Endodermal cell (in vitro differentiated cells): ENCODE results near the gene ESR1. TPM values are rescaled to one million over a fixed set of nuclear protein-coding genes. Genes with fewer than 3 reads are reported as not detected.

Source experiments
- DNase-seq: peaks from one replicate; pipeline ENCODE4 v3.0.0-alpha.2; 2017
- H3K27ac ChIP-seq: 2 replicates; pipeline ENCODE4 v1.5.1; 2013; ENCODE audit warnings: mild to moderate bottlenecking, low read depth, low read length, moderate library complexity
- H3K27me3 ChIP-seq: 2 replicates; pipeline ENCODE4 v1.6.1; 2013; ENCODE audit warnings: mild to moderate bottlenecking, low read length, moderate library complexity; ENCODE audit not compliant: insufficient read depth, control insufficient read depth, poor library complexity, severe bottlenecking
- H3K36me3 ChIP-seq: 2 replicates; pipeline ENCODE4 v1.7.0; 2013; ENCODE audit warnings: mild to moderate bottlenecking, low read length, moderate library complexity; ENCODE audit not compliant: control insufficient read depth, insufficient read depth
- H3K4me1 ChIP-seq: one replicate; pipeline ENCODE4 v1.7.0; 2013; ENCODE audit warnings: low read length; ENCODE audit not compliant: control insufficient read depth, insufficient read depth
- H3K4me3 ChIP-seq: 2 replicates; pipeline ENCODE4 v1.5.1; 2013; ENCODE audit warnings: mild to moderate bottlenecking, low read length, moderate library complexity
- H3K9ac ChIP-seq: 2 replicates; pipeline ENCODE4 v1.6.1; 2013; ENCODE audit warnings: mild to moderate bottlenecking, low read length, moderate library complexity; ENCODE audit not compliant: poor library complexity, severe bottlenecking; ENCODE audit errors: extremely low read depth
- H3K9me3 ChIP-seq: 2 replicates; pipeline ENCODE4 v1.6.1; 2013; ENCODE audit warnings: mild to moderate bottlenecking, low read length, moderate library complexity; ENCODE audit not compliant: control insufficient read depth
- H3K27ac Mint-ChIP-seq: 2 replicates; pipeline ENCODE4 v1.8.0; 2020; ENCODE audit warnings: mixed read lengths
- H3K27me3 Mint-ChIP-seq: 2 replicates; pipeline ENCODE4 v1.8.0; 2021; ENCODE audit warnings: mild to moderate bottlenecking, mixed read lengths; ENCODE audit not compliant: insufficient read depth
- H3K36me3 Mint-ChIP-seq: 2 replicates; pipeline ENCODE4 v1.8.0; 2020; ENCODE audit warnings: low read depth, mixed read lengths
- H3K4me1 Mint-ChIP-seq: 2 replicates; pipeline ENCODE4 v1.8.0; 2020; ENCODE audit warnings: mixed read lengths
- H3K4me3 Mint-ChIP-seq: 2 replicates; pipeline ENCODE4 v1.8.0; 2020; ENCODE audit warnings: mild to moderate bottlenecking, moderate library complexity, mixed read lengths
- H3K9me3 Mint-ChIP-seq: 2 replicates; pipeline ENCODE4 v1.8.0; 2020; ENCODE audit warnings: mild to moderate bottlenecking, mixed read lengths
- WGBS, 2 experiments: methylation state at CpG; one replicate each; pipeline versions ENCODE4 v1.1.5 to v1.1.7; 2013; ENCODE audit warnings: missing lambda C conversion rate in 2 of 2, mixed read lengths in 1 of 2; ENCODE audit not compliant: insufficient coverage in 1 of 2, insufficient read length in 1 of 2; 5-methylcytosine and 5-hydroxymethylcytosine counted together
- total RNA-seq, 2 donors: library from RNA; stranded (reverse); fragmentation: NEBNext Ultra II Directional in 1 of 2; extraction: Animal tissue kit (Norgen Biotek cat#: 25700) in 1 of 2; gene quantifications; 2 replicates in 1 of 2; 3 replicates in 1 of 2; pipeline ENCODE4 v1.2.1, GENCODE V29; 2021
- TF ChIP-seq, protein P1 (sequence below): fragments of 200-600 bp; sonication (generic); conservative IDR thresholded peaks from 2 replicates; pipeline ENCODE4 v1.5.0; 2021; ENCODE audit warnings: antibody characterized with exemption, mild to moderate bottlenecking

Gene ESR1
- total RNA-seq, 2 donors from 2014 or later: not detected

DNA sequence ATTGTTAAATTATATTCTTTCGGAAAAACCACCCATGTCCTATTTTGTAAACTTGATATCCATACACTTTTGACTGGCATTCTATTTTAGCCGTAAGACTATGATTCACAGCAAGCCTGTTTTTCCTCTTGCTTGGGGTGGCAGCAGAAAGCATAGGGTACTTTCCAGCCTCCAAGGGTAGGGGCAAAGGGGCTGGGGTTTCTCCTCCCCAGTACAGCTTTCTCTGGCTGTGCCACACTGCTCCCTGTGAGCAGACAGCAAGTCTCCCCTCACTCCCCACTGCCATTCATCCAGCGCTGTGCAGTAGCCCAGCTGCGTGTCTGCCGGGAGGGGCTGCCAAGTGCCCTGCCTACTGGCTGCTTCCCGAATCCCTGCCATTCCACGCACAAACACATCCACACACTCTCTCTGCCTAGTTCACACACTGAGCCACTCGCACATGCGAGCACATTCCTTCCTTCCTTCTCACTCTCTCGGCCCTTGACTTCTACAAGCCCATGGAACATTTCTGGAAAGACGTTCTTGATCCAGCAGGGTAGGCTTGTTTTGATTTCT, 2.1 kb upstream of the ESR1 start:
- peak; percentile 49 for DNase-seq
- 70 to 75% methylated on average over 4 to 11 of the region's 11 CpGs for WGBS, 2 experiments
- H3K27me3 ChIP-seq: peaks cover 59% of the 10 kb centered on the region

DNA sequence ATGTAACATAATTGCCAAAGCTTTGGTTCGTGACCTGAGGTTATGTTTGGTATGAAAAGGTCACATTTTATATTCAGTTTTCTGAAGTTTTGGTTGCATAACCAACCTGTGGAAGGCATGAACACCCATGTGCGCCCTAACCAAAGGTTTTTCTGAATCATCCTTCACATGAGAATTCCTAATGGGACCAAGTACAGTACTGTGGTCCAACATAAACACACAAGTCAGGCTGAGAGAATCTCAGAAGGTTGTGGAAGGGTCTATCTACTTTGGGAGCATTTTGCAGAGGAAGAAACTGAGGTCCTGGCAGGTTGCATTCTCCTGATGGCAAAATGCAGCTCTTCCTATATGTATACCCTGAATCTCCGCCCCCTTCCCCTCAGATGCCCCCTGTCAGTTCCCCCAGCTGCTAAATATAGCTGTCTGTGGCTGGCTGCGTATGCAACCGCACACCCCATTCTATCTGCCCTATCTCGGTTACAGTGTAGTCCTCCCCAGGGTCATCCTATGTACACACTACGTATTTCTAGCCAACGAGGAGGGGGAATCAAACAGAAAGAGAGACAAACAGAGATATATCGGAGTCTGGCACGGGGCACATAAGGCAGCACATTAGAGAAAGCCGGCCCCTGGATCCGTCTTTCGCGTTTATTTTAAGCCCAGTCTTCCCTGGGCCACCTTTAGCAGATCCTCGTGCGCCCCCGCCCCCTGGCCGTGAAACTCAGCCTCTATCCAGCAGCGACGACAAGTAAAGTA, 547 bp upstream of the ESR1 start:
- no peaks in the 10 kb centered on the region for H3K9me3 ChIP-seq
- H3K4me3 ChIP-seq: peak overlapping the region; percentile 79
- H3K9ac ChIP-seq: no peak overlapping the region
- H3K27me3 ChIP-seq: peaks cover 74% of the 10 kb centered on the region
- Mint-ChIP-seq H3K27me3 (peaks cover 77% of the 10 kb centered on the region), H3K27ac (no peak overlapping the region), H3K9me3 (no peaks in the 10 kb centered on the region), H3K36me3 (no peaks in the 10 kb centered on the region), H3K4me3 (peak overlapping the region; percentile 50), H3K4me1 (peaks cover 18% of the 10 kb centered on the region)
- TF ChIP-seq, protein P1, sequence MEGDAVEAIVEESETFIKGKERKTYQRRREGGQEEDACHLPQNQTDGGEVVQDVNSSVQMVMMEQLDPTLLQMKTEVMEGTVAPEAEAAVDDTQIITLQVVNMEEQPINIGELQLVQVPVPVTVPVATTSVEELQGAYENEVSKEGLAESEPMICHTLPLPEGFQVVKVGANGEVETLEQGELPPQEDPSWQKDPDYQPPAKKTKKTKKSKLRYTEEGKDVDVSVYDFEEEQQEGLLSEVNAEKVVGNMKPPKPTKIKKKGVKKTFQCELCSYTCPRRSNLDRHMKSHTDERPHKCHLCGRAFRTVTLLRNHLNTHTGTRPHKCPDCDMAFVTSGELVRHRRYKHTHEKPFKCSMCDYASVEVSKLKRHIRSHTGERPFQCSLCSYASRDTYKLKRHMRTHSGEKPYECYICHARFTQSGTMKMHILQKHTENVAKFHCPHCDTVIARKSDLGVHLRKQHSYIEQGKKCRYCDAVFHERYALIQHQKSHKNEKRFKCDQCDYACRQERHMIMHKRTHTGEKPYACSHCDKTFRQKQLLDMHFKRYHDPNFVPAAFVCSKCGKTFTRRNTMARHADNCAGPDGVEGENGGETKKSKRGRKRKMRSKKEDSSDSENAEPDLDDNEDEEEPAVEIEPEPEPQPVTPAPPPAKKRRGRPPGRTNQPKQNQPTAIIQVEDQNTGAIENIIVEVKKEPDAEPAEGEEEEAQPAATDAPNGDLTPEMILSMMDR: peak; percentile 28
- no peaks in the 10 kb centered on the region for H3K4me1 ChIP-seq
- WGBS, 2 experiments: 15 to 24% methylated on average over 16 to 20 of the region's 20 CpGs
- no peak overlapping the region for H3K27ac ChIP-seq
- H3K36me3 ChIP-seq: no peaks in the 10 kb centered on the region
- no peak for DNase-seq

More for the DNA sequence above, 2.1 kb upstream of the ESR1 start:
- H3K4me1 ChIP-seq: no peaks in the 10 kb centered on the region
- no peak overlapping the region for H3K27ac ChIP-seq
- H3K9me3 Mint-ChIP-seq: no peaks in the 10 kb centered on the region
- no peak overlapping the region for H3K9ac ChIP-seq
- H3K36me3 Mint-ChIP-seq: no peaks in the 10 kb centered on the region
- H3K9me3 ChIP-seq: no peaks in the 10 kb centered on the region
- no peak overlapping the region for H3K27ac Mint-ChIP-seq
- peaks cover 62% of the 10 kb centered on the region for H3K27me3 Mint-ChIP-seq
- TF ChIP-seq, protein P1: no peak
- no peak overlapping the region for H3K4me3 ChIP-seq
- no peaks in the 10 kb centered on the region for H3K36me3 ChIP-seq
- H3K4me1 Mint-ChIP-seq: peaks cover 16% of the 10 kb centered on the region
- H3K4me3 Mint-ChIP-seq: no peak overlapping the region

DNA sequence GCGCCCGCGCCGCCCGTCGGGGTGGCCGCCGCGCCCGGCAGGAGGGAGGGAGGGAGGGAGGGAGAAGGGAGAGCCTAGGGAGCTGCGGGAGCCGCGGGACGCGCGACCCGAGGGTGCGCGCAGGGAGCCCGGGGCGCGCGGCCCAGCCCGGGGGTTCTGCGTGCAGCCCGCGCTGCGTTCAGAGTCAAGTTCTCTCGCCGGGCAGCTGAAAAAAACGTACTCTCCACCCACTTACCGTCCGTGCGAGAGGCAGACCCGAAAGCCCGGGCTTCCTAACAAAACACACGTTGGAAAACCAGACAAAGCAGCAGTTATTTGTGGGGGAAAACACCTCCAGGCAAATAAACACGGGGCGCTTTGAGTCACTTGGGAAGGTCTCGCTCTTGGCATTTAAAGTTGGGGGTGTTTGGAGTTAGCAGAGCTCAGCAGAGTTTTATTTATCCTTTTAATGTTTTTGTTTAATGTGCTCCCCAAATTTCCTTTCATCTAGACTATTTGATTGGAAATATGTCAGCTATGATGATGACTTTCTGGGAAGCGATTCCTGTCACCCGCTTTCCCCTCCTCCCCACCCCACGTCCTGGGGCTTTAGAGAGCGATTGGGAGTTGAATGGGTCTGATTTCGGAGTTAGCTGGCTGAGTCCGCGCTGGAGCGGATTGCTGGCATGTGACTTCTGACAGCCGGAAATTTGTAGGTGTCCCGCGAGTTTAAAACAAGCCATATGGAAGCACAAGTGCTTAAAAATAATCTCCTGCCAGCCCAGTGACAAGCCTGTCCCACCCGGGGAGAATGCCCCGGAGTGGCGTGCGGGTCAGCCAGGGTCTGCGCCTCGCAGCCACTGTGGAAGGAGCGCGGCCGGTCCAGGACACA, 1.1 kb downstream of the ESR1 start:
- no peaks in the 10 kb centered on the region for H3K9me3 Mint-ChIP-seq
- Histone ChIP-seq H3K36me3 (no peaks in the 10 kb centered on the region), H3K27ac (no peak overlapping the region), H3K9me3 (no peaks in the 10 kb centered on the region), H3K9ac (no peak overlapping the region), H3K27me3 (peaks cover 79% of the 10 kb centered on the region), H3K4me1 (no peaks in the 10 kb centered on the region), H3K4me3 (peak overlapping the region; percentile 79)
- H3K27me3 Mint-ChIP-seq: peaks cover 77% of the 10 kb centered on the region
- peaks cover 18% of the 10 kb centered on the region for H3K4me1 Mint-ChIP-seq
- WGBS, 2 experiments: 7 to 23% methylated on average over 12 to 60 of the region's 60 CpGs
- H3K27ac Mint-ChIP-seq: no peak overlapping the region
- H3K36me3 Mint-ChIP-seq: no peaks in the 10 kb centered on the region
- TF ChIP-seq, protein P1: no peak
- peak; percentile 70 for DNase-seq
- peak overlapping the region; percentile 50 for H3K4me3 Mint-ChIP-seq
